HG03060 (cell line): ENCODE data around the gene RESP18.
"Not testable (repeated sequence)": the region's sequence is repeated elsewhere in the genome, so short reads cannot be mapped to it uniquely, and the experiment has no call there.

Source experiments
- ATAC-seq: cut with Tn5 transposase; IDR thresholded peaks from one replicate; pipeline ENCODE4 v1.9.1; 2021; ENCODE audit warnings: low read depth, moderate number of reproducible peaks; ENCODE audit not compliant: unreplicated experiment

Gene RESP18

GRCh38 chr2:219325657-219326315 lies 6.8 kb downstream of the RESP18 start:
- ATAC-seq, result no peak

GRCh38 chr2:219325136-219325535 lies 7.4 kb downstream of the RESP18 start:
- ATAC-seq, result no peak

- ATAC-seq, result no peak
Observed at GRCh38 chr2:219323434-219323833, 9.1 kb downstream of the RESP18 start.

GRCh38 chr2:219314804-219315468 lies 17.6 kb downstream of the RESP18 start:
- no peak for ATAC-seq

GRCh38 chr2:219312683-219313263 lies 19.8 kb downstream of the RESP18 start:
- not testable (repeated sequence) for ATAC-seq

- ATAC-seq, result no peak
Observed at GRCh38 chr2:219309278-219309677, 23.3 kb downstream of the RESP18 start, which contains the start of gene PTPRN. Gene PTPRN, minus strand, starts transcription at chr2:219309401. Its CDS starts 69 bp downstream, at chr2:219309332.

- ATAC-seq, result no peak
Observed at GRCh38 chr2:219308142-219309101, 24.1 kb downstream of the RESP18 start.

GRCh38 chr2:219306047-219306446 lies 26.5 kb downstream of the RESP18 start:
- no peak for ATAC-seq

GRCh38 chr2:219304223-219304622 lies 28.3 kb downstream of the RESP18 start:
- ATAC-seq, result no peak

- ATAC-seq, result no peak
Observed at GRCh38 chr2:219302412-219302968, 30.1 kb downstream of the RESP18 start.

GRCh38 chr2:219300022-219300421 lies 32.5 kb downstream of the RESP18 start:
- no peak for ATAC-seq

- no peak for ATAC-seq
Observed at GRCh38 chr2:219299372-219299760, 33.2 kb downstream of the RESP18 start.

- no peak for ATAC-seq
Observed at GRCh38 chr2:219298759-219299371, 33.7 kb downstream of the RESP18 start.

- no peak for ATAC-seq
Observed at GRCh38 chr2:219297766-219298456, 34.6 kb downstream of the RESP18 start.

- no peak for ATAC-seq
Observed at GRCh38 chr2:219296631-219297391, 35.7 kb downstream of the RESP18 start.

- ATAC-seq, result no peak
Observed at GRCh38 chr2:219296142-219296541, 36.4 kb downstream of the RESP18 start.

- peak; percentile 49 for ATAC-seq
Observed at GRCh38 chr2:219294356-219295351, 37.9 kb downstream of the RESP18 start.
